GM23248 (cell line): ENCODE measurements around the gene CCDC88C.

Source experiments
- EZH2 ChIP-seq: fragments of 200-600 bp; sonication (generic); IDR thresholded peaks from 2 replicates; pipeline ENCODE4 v1.6.1; 2018; ENCODE audit warnings: antibody characterized with exemption, mild to moderate bottlenecking; ENCODE audit not compliant: insufficient read depth, poor library complexity, severe bottlenecking
- EZH2phosphoT487 ChIP-seq: fragments of 200-600 bp; sonication (generic); IDR thresholded peaks from 2 replicates; pipeline ENCODE4 v1.6.1; 2018; ENCODE audit warnings: antibody characterized with exemption, moderate library complexity, mild to moderate bottlenecking, low read depth; ENCODE audit not compliant: insufficient read depth

DNA sequence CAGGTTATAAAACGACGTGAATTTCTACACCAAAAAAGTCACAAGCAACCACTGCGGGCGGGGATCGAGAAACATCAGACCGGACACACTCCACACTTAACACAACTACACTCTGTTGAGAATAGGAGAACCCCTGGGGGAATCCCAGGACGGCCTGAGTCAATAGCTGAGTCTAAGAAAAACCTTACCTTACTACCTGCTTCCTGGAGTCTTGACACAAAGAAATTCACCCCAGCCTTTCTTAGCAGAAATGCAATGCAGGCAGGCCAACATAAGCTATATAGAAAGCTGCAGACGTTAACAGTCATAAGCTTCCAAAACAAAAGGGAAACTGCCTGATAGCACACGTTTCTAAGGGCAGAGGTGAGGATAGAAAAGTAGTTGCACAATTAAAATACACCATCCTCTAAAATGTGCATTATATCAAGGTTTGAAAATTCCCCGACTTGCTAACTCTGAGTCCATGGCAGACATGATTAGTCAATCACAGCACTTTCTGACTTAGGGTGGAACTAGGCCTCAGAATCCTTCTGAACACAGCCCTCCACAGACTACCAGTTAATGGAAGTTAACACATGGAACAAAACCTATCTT, 68.0 kb downstream of the CCDC88C start:
- no peak for TF ChIP-seq EZH2phosphoT487
- no peak for TF ChIP-seq EZH2
